GM18505 (cell line): ENCODE measurements around the gene NLRP5.
"Not testable (repeated sequence)": the region's sequence is repeated elsewhere in the genome, so short reads cannot be mapped to it uniquely, and the experiment has no call there.

Experiments used
- ATAC-seq: cut with Tn5 transposase; IDR thresholded peaks from one replicate; pipeline ENCODE4 v1.9.1; 2021; ENCODE audit not compliant: unreplicated experiment
- POLR2A ChIP-seq: IDR thresholded peaks from 4 replicates; pipeline ENCODE4 v1.6.1; 2011; ENCODE audit warnings: borderline replicate concordance; ENCODE audit not compliant: insufficient read depth, insufficient read length; ENCODE audit errors: extremely low read depth

The NLRP5 gene

GRCh38 chr19:56098731-56099568, 112.4 kb downstream of the NLRP5 start:
- no peak for ATAC-seq
- TF ChIP-seq POLR2A = no peak

GRCh38 chr19:56099638-56100539, 113.3 kb downstream of the NLRP5 start:
- TF ChIP-seq POLR2A = no peak
- no peak for ATAC-seq

GRCh38 chr19:56101095-56101494, 114.5 kb downstream of the NLRP5 start:
- ATAC-seq = no peak
- TF ChIP-seq POLR2A = no peak

- no peak for TF ChIP-seq POLR2A
- ATAC-seq = no peak
These were observed 115.4 kb downstream of the NLRP5 start for GRCh38 chr19:56101746-56102535.

- ATAC-seq = no peak
- TF ChIP-seq POLR2A = no peak
These were observed 116.5 kb downstream of the NLRP5 start for GRCh38 chr19:56103027-56103614.

- no peak for ATAC-seq
These were observed 117.8 kb downstream of the NLRP5 start for GRCh38 chr19:56104423-56104822.

GRCh38 chr19:56105090-56105701, 118.6 kb downstream of the NLRP5 start:
- no peak for TF ChIP-seq POLR2A
- ATAC-seq = no peak

More at GRCh38 chr19:56104423-56104822, 117.8 kb downstream of the NLRP5 start:
- no peak for TF ChIP-seq POLR2A

GRCh38 chr19:56105831-56106396, 119.3 kb downstream of the NLRP5 start:
- ATAC-seq = not testable (repeated sequence)

GRCh38 chr19:56106397-56106849, 119.8 kb downstream of the NLRP5 start:
- no peak for TF ChIP-seq POLR2A
- no peak for ATAC-seq

GRCh38 chr19:56106993-56107392, 120.4 kb downstream of the NLRP5 start:
- no peak for ATAC-seq
- TF ChIP-seq POLR2A = no peak

GRCh38 chr19:56107626-56108351, 121.2 kb downstream of the NLRP5 start:
- no peak for TF ChIP-seq POLR2A
- ATAC-seq = no peak
